NCI-H1694 treated with DMSO at 0.1 percent for 48 hours (cell line): Measurements from ENCODE around the gene PRKAA1.

Experiments
- DNase-seq: peaks from one replicate; lab custom pipeline; 2025; lab: John Stamatoyannopoulos, UW

The PRKAA1 gene

DNA sequence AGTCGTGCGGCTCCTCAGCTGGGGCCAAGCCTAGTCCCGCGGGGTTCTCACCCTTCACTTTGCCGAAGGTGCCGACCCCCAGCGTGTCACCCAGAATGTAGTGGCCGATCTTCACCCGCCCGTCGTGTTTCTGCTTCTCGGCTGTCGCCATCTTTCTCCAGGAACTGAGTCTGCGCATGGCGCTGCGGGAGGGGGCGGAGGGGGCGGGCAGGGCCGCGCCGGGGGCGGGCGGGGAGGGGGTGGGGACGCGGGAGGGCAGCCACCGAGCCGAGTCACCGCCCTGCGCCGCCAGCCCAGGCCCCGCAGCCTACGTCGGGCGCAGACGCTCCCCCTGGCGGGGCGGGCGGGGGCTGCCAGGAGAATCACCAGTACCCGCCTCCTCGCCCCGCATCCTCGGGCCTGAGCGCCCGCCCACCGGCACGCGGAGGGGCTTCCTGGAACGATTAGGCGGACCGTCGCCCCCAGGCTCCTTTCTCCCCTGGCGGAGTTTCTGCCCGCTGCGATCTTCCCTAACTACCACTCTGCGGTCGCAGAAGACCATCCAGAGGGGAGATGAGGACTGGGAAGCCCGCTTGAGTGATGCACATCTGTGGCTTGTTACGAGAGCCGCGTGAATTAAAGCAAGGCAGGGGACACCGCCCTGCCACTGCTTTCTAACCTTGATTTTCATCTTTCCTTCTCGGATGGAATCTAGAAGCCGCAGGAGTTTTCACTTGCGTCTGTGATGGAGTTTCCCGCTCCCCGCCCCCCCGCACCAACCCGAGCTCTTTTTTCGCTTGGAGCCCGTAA is at the start of gene PRKAA1:
Gene PRKAA1, minus strand, starts transcription at position 363 of the 789 bp plus-strand sequence. Its CDS starts 185 bp downstream, at position 178.
- peak; percentile 88 for DNase-seq

DNA sequence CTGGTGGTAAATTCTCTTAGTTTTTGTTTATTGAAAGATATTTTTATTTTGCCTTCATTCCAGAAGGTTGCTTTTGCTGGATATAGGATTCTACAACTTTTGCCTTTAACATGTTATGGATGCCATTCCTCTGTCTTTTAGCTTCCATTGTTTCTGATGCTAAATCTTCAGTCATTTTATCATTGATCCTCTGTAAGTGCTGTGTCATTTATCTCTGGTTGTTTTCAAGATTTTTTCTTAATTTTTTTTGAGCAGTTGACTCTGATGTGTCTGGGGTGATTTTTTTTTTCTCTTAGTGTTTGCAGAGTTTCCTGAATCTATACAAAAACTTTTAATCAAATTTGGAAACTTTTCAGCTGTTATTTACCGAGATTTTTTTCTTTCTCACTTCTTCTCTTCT is 49.4 kb upstream of the PRKAA1 start:
- no peak for DNase-seq

DNA sequence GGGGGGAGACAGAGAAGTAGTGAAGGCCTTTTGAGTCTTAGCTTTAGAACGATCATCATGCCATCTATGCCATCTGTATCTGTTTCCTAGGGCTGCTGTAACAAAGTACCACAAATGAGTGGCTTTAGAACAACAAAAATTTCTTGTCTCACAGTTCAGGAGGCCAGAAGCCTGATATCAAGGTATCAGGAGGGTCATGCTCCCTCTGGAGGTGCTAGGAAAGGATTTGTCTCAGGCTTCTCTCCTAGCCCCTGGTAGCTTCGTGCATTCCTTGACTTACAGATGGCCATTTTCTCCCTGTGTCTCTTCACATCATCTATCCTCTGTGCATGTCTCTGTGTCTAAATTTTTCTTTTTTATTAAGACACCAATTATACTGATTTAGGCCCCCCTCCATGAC is 48.2 kb upstream of the PRKAA1 start:
- DNase-seq, result no peak

DNA sequence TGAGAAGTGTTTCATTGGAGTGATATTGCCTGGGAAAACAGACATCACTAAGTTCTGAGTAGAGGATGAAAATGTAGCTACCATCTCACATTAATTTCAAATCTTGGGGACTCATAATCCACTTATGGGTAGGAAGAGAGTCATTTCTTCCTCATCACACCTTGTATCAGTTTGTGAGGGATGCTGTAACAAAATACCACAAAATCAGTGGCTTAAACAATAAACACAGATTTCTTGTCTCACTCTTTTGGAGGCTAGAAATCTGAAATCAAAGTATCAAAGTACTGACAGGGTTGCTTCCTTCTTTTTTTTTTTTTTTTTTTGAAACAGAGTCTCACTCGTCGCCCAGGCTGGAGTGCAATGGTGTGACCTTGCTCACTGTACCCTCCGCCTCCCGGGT is 46.4 kb upstream of the PRKAA1 start:
- no peak for DNase-seq

DNA sequence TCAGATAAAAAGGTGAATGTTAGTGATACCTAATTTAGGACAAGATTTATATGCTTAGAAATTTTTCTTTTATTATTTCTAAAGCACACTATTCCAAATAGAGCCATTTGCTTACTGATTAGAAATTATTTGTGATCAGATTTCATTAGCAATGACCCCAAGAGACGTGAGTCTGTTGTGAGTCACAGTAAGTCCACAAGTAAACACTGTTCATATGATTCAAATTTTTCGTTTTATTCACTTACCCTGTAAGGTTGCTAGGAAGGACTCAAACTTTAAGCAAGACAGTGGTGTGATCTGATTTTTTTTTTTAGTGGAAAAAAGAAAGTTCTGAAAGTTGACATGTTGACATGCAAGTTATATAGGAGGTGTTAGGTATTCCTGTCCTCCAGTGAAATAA is 44.2 kb upstream of the PRKAA1 start:
- DNase-seq, result no peak

DNA sequence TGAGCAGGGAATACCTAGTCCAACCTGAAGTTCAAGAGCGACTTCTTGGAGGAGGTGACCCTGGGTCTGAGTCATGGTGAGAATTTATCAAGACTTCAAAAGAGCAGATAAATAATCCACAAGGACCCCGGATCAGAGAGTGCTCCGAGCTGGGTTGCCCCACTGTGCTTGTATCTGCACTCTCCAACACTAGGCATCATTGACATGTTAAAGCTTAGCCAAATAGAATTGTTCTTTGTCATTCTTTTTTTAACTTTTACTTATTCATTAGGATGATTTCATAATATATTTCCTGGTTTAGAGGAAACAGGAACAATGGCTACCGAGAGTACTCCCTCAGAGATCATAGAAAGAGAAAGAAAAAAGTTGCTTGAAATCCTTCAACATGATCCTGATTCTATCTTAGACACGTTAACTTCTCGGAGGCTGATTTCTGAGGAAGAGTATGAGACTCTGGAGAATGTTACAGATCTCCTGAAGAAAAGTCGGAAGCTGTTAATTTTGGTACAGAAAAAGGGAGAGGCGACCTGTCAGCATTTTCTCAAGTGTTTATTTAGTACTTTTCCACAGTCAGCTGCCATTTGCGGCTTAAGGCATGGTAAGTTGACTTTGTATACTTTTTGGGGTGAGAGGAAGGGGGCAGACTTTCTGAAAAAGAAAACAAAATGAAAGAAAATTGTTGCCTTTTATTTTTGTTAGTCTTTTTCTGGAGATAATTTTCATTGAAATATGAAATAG is 43.1 kb upstream of the PRKAA1 start, which contains the start of gene CARD6:
Gene CARD6, plus strand, starts transcription at position 300 of the 738 bp plus-strand sequence. Its CDS starts 16 bp downstream, at position 316.
- DNase-seq, result no peak

DNA sequence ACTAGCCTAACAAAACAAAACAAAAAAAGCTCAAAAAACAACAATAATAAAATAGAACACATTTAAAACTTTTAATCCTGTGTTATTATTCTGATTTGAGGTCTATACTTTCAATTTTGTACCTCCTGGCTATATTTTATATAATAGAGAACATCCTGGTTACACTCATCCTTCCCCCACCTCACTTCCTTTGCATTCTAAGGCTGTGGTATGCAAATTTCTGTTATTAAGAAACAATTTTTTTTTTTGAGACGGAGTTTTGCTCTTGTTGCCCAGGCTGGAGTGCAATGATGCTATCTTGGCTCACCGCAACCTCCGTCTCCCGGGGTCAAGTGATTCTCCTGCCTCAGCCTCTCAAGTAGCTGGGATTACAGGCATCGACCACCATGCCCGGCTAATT is 39.9 kb upstream of the PRKAA1 start:
- DNase-seq, result no peak

DNA sequence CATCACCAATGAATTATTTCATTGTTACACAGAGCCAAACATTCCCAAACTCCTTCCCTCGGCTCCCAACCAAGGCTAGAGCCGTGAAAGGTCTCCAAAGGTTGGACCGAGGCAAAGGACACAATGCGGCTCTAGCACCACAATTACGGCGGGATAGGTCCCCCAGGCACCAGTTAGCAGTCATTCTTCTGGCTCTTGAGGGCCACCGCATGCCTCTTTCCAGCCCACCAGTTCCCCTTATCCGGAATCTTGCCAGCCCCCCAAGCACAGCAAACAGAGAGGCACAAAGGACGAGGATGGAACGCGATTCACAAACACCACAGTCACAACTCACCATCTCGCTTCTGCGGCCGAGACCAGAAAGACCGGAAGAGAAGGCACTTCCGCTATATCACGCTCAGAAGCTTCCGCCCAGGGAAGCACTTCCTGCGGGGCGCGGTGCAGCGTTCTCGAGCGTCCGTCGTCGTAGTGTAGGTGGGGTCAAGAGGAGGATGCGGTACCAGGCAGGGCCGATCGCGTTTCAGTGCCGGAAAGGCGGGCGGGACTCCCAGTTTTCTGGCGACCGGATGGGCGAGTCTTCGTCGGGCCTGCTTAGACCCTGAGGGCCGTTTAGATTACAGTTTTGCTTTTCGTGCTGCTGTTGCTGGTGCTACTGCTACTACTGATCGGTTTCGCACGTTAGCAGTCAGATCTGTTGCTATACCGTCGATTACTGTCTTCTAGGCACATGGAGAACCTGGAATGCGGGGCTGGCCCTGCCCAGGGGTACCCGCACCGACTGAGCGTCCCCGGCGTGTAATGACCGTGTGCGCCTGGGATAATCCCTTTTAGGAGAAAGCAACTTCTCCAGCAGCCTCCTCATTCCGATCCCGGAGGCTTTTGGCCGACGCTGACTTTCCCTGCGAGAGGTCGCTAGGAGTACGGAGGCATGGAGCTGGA is 36.9 kb upstream of the PRKAA1 start, which contains the start of gene RPL37:
Gene RPL37, minus strand, starts transcription at position 374 of the 939 bp plus-strand sequence. Its CDS starts 37 bp downstream, at position 337.
- peak; percentile 96 for DNase-seq

DNA sequence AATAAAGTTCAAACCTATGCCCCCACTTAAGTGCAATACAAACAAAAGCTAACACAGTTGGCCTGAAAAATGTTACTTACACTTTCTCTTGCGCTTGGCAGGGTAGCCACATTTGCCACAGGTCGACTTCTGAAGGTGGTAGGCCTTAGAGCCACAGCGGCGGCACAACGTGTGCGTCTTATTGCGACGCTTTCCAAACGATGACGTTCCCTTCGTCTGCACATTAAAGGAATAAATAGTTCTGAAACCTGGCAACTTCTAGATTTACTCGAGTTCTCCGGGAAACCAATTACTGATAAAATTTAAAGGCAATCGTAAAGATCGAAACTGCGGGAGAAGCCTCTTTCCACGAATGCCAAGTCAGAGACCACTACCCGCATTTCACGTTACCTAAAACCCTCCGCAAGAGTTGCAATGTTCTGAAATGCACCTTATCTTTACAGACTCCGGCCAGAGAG is 36.2 kb upstream of the PRKAA1 start:
- no peak for DNase-seq

DNA sequence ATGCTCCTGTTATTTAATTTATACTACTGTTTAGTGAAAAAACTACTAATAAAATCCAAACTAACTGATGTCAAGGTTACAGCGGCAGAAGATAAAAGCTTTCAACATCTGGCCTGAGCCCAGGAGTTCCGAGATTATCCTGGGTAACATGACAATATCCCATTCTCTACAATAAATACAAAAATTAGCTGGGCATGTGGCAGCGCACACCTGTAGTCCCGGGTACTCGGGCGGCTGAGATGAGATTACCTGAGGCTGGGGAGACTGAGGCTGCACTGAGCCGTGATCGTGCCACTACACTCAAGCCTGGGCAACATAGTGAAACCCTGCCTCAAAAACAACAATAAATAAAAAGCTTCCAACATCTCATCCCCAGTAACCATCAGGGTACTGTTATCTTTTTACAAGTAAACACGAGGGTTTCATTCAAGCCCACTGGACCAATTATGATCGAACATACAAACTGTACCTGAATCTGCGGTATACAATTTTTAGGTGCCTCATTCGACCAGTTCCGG is 35.6 kb upstream of the PRKAA1 start:
- no peak for DNase-seq

DNA sequence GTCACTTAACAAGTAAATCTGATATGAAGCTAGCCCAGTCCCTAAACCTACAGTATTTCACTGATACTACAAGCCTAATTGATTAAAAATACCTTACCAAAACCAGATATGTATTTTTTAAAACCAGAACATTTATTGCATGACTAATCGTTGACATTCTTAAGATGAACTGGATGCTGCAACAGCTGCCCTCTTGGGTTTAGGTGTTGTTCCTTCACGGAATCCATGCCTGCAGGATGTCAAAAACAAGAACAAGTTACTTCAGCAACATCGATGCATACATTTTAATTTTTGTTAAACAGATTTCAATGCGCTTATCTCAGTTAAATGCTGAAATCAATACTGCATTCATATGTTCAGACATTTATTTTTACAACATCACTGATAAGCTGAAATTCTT is 34.2 kb upstream of the PRKAA1 start:
- no peak for DNase-seq

DNA sequence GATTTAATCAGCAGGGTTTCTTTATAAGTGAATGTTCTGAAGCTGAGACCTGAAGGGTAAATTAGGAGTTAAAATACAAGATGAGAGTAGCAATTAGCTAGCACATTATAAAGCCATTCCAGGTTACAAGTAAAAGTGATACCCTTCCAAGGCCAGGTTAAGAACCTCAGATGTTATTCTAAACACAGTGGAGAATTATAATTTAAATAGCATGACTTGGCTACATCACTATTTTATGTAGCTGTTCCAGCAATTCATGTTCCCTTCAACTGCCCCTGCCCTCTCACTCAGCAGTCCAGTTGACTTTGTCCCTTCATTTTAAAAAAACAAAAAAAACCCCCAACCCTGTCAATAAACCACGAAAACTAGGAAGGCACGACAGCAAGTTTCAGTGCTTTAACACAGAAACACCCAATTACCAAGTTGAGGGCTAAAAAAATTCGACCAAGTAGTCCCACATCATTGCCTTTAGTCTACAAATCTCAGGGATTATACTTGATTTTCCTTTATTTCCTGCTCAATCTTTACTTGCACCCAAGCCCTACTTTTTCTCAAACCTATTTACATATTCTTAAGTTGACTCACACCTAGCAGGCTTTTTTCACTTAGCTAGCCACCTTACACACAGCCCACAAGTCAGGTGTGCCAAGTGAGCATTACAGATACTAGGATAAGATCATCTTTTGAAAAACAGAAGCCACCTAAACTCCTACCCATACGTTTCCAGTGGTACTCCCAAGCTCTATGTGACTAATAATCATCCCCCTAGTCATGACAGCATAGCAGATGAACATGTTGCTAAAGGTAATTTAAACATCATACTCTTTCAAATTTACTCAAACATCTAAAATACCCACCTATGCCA is 33.4 kb upstream of the PRKAA1 start:
- DNase-seq, result no peak

DNA sequence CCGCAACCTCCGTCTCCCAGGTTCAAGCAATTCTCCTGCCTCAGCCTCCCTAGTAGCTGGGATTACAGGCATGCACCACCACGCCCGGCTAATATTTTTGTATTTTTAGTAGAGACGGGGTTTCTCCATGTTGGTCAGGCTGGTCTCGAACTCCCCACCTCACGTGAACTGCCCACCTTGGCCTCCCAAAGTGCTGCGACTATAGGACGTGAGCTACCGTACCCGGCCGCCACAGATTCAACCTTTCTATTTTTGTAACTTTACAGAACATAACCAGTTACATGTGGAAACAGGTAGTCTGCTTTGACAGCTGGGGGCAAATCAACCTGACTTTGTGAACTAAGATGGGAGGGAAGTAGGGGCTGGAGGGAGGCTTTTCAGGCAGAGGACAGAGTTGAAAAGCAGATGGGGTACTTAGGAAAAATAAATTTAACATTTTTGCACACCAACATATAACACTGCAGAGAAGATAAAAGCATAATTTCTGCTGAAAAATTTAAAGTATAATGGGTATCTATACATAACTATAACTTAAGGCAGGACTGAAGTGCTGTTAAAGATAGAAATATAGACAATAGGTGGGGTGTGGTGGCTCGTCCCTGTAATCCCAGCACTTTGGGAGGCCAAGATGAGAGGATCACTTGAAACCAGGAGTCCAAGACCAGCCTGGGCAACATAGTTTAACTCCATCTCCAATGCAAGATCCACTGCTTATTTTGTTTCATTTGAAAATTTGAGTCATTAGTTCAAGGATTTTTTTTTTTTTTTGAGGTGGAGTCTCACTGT is 31.8 kb upstream of the PRKAA1 start:
- no peak for DNase-seq

DNA sequence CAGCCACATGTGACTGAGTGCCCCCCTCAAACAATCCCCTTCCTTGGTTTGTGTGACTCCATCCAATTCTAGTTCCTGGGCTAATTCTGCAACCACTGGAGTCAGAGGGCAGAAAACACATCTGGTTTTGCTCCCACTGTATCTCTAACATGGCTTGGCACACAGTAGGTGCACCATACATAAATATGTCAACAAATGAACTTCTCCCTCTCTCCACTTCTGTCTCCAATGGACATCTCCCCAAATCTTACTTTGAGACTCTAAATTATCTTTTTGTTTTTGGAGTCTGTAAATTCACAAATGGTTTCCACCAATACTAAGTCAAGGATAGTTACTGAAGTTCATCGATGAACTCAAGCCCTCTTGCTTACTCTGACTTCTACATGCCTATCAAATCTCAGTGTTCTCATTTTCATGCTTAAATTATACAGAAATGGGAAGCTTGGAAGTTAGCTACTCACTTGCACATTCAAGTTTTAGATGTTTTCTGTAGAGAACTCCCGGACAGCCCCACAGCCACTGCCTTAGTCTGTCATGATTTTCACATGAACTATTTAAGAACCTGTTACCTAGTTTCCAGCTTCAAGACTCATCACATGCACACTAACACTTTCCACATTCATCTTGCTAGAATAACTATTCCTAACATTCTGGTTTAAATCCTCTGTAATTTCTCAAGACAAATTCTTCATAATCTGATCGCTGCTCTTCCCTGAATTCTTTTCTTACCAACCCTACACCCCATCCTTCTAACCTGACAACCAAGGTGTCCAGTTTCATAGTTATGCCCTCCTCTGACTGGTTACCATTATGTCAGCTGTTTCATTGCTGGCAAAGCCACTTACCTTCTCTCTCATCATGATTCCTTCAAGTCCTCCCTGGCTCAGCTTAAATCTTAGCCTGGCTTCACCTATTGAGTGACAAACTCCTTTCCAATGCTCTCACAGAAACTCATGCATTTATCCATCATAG is 30.8 kb upstream of the PRKAA1 start:
- DNase-seq, result no peak

DNA sequence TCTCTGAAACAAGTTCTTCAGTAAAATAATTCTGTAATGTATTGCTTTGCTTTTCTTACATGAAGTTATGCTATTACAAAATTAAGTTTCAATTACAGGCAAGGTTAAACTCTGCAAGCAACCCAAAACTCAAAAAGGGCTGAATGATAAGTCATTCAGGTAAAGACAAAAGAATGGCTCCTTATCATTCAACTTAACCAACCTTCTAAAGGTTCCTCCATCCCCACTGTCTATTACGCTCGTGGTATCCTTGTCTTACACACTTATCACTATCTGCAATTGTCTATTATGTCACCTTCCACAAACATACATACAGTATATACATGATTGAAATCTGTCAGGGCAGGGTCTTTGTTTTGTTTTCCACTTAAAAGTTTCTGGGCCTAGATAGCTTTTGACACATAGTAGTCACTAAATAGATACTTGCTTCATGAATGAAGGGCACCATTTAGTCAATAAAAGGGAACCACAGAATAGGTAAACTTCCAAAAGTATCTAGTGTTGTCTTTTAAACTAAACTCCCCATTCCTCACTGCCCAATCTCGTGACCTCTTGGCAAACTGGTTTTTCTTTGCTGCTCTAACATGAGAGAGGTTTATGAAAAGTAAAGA is 30.0 kb upstream of the PRKAA1 start:
- DNase-seq, result no peak

DNA sequence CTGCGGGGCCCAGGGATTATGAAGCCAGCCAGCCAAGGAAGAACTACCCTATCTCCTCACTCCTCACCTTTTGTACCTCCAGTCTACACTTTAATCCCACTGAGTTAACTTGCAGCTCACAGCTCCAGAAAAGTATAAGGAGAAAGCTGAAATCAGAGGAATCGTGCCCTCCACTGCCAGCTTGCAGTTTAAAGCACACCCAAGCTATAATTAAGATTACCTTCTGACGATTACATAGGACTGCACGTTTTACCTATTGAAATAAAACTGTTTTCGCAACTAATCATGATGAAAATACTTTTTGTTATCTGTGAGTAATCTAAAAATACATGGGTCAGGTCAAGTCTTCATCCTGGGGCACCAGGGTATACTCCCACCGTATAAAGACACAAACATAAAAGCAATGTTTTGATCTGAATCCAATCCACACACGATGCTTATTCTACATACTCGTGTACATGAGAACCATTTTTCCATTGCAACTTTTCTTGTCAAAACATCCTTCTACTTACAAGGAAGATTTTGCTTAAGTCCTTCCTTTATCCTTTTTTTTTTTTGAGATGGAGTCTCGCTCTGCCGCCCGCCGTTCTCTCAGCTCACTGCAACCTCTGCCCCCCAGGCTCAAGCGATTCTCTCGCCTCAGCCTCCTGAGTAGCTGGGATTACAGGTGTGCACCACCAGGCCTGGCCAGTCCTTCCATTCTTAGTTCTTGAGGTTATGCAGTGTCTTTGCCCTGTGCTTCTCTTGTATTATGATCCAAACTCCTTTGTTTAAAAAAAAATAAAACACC is 29.2 kb upstream of the PRKAA1 start:
- DNase-seq, result no peak

DNA sequence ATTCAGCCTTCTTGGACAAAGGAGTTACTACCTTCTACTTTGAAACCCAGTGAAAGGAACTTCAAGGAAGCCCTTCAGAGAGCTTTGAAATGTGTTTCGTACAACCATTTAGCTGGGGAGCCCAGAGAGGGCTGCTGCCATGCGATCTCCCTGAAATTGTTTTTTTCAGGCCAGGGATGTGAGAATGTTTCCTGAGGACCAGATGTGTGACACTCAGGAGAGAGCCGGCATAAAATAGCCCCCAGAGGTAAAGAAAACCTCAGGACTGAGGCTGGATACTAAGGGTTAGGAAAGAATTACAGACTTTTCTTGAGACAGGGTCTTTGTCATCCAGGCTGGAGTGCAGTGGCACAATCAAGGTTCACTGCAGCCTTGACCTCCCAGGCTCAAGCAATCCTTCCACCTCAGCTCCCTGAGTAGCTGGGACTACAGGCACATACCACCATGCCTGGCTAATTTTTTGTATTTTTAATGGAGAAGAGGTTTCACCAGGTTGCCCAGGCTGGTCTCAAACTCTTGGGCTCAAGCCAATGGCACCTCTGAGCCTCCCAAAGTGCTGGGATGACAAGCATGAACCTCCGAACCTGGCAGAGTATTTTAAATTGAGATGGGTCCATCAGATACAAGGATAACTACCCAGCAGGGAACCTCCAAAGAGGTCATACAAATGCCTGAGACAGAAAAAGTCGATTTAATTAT is 28.5 kb upstream of the PRKAA1 start:
- DNase-seq, result no peak
